ENCODE results near the gene DPH3. TPM values are rescaled to one million over a fixed set of nuclear protein-coding genes. Genes with fewer than 3 reads are reported as not detected.
"Not testable (repeated sequence)": the region's sequence is repeated elsewhere in the genome, so short reads cannot be mapped to it uniquely, and the experiment has no call there.

The DPH3 gene
- total RNA-seq = 21.3 and 26.8 TPM in 2 replicates

GRCh38 chr3:16264708-16265454, at the start of gene DPH3, which contains the start of gene OXNAD1:
Gene DPH3, minus strand, starts transcription at chr3:16264943. Its CDS starts 67 bp downstream, at chr3:16264876.
Gene OXNAD1, plus strand, starts transcription at chr3:16265212. Its CDS starts 5,741 bp downstream, at chr3:16270953.
- peak; percentile 100 for DNase-seq

- DNase-seq = no peak
Measured at GRCh38 chr3:16313886-16314645, 49.3 kb upstream of the DPH3 start.

- peak; percentile 39 for DNase-seq
Measured at GRCh38 chr3:16311960-16312451, 47.3 kb upstream of the DPH3 start.

- not testable (repeated sequence) for DNase-seq
Measured at GRCh38 chr3:16310486-16310885, 45.7 kb upstream of the DPH3 start.

GRCh38 chr3:16309558-16309957, 44.8 kb upstream of the DPH3 start:
- DNase-seq = peak; percentile 37

- DNase-seq = no peak
Measured at GRCh38 chr3:16308727-16309126, 44.0 kb upstream of the DPH3 start.

- no peak for DNase-seq
Measured at GRCh38 chr3:16307832-16308531, 43.2 kb upstream of the DPH3 start.

GRCh38 chr3:16305111-16305541, 40.4 kb upstream of the DPH3 start:
- DNase-seq = no peak

GRCh38 chr3:16304061-16305010, 39.6 kb upstream of the DPH3 start:
- no peak for DNase-seq

- DNase-seq = no peak
Measured at GRCh38 chr3:16303037-16303575, 38.4 kb upstream of the DPH3 start.

- no peak for DNase-seq
Measured at GRCh38 chr3:16302082-16302631, 37.4 kb upstream of the DPH3 start.

- DNase-seq = no peak
Measured at GRCh38 chr3:16301507-16301906, 36.8 kb upstream of the DPH3 start.

- no peak for DNase-seq
Measured at GRCh38 chr3:16300881-16301359, 36.2 kb upstream of the DPH3 start.

- DNase-seq = no peak
Measured at GRCh38 chr3:16300307-16300706, 35.6 kb upstream of the DPH3 start.

- DNase-seq = no peak
Measured at GRCh38 chr3:16299746-16300145, 35.0 kb upstream of the DPH3 start.

- DNase-seq = no peak
Measured at GRCh38 chr3:16298891-16299290, 34.1 kb upstream of the DPH3 start.

- DNase-seq = no peak
Measured at GRCh38 chr3:16297997-16298885, 33.5 kb upstream of the DPH3 start.

- DNase-seq = no peak
Measured at GRCh38 chr3:16295298-16295890, 30.7 kb upstream of the DPH3 start.

GRCh38 chr3:16294844-16295243, 30.1 kb upstream of the DPH3 start:
- DNase-seq = no peak

- peak; percentile 13 for DNase-seq
Measured at GRCh38 chr3:16290827-16291196, 26.1 kb upstream of the DPH3 start.

Data from dermis blood vessel endothelial cell (primary cell).